Upper lobe of right lung (tissue), 1 donor: ENCODE measurements around the gene APP. TPM values are rescaled to one million over a fixed set of nuclear protein-coding genes. Genes with fewer than 3 reads are reported as not detected.

ENCODE experiments used
- ATAC-seq: fragments of 200-7000 bp; cut with Tn5 transposase; one replicate; pipeline ENCODE4 v1.9.1; 2020; ENCODE audit warnings: mild to moderate bottlenecking, moderate library complexity
- DNase-seq: peaks from one replicate; pipeline ENCODE4 v3.0.0-alpha.2; 2020
- H3K27ac ChIP-seq: fragments of 200-600 bp; one replicate; pipeline ENCODE4 v1.8.0; 2022
- H3K27me3 ChIP-seq: fragments of 200-600 bp; one replicate; pipeline ENCODE4 v1.8.0; 2022; ENCODE audit warnings: mild to moderate bottlenecking
- H3K36me3 ChIP-seq: fragments of 200-600 bp; one replicate; pipeline ENCODE4 v1.8.0; 2022
- H3K4me1 ChIP-seq: fragments of 200-600 bp; one replicate; pipeline ENCODE4 v1.8.0; 2022
- H3K4me3 ChIP-seq: fragments of 200-600 bp; one replicate; pipeline ENCODE4 v1.8.0; 2022; ENCODE audit warnings: mild to moderate bottlenecking
- H3K9me3 ChIP-seq: fragments of 200-600 bp; one replicate; pipeline ENCODE4 v1.8.0; 2022
- intact Hi-C: fragments of 100-400 bp; cut with DNase I; formaldehyde crosslinking; loops from one replicate; pipeline ENCODE4 v1.11.0; 2022
- total RNA-seq: library from RNA; stranded (reverse); fragmentation: NEBNext Ultra II Directional; extraction: Animal tissue kit (Norgen Biotek cat#: 25700); gene quantifications from one replicate; pipeline ENCODE4 v1.2.1, GENCODE V29; 2021
- TF ChIP-seq, protein P1 (sequence below): fragments of 200-600 bp; IDR thresholded peaks from one replicate; pipeline ENCODE4 v1.8.0; 2022; ENCODE audit warnings: antibody characterized with exemption
- donor health status: DM: no; HTN: yes; CAD: no; lungs with severe emphysema.

APP gene
- total RNA-seq, 1 donor from 2014 or later, result 480 TPM

DNA sequence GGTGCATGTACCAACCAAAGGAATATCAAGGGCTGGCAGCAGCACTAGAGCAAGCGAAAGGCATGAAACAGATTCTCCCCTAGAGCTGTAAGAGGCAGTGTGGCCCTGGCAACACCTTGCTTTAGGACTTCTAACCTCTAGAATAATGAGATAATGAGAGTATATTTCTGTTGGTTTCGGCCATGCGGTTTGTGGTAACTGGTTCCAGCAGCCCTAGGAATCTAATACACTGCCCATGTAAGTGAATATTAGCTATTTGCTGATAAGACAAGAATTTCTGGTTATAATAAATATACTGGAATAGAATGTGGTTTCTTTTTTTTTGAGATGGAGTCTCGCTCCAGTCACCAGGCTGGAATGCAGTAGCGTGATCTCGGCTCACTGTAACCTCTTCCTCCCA, 236.4 kb downstream of the APP start:
- Histone ChIP-seq H3K4me1 (peaks cover 6% of the 10 kb centered on the region), H3K27ac (no peak overlapping the region), H3K4me3 (no peak overlapping the region), H3K27me3 (no peaks in the 10 kb centered on the region), H3K9me3 (no peaks in the 10 kb centered on the region), H3K36me3 (no peaks in the 10 kb centered on the region)
- ATAC-seq (no peak), DNase-seq (no peak)
- TF ChIP-seq, protein P1, sequence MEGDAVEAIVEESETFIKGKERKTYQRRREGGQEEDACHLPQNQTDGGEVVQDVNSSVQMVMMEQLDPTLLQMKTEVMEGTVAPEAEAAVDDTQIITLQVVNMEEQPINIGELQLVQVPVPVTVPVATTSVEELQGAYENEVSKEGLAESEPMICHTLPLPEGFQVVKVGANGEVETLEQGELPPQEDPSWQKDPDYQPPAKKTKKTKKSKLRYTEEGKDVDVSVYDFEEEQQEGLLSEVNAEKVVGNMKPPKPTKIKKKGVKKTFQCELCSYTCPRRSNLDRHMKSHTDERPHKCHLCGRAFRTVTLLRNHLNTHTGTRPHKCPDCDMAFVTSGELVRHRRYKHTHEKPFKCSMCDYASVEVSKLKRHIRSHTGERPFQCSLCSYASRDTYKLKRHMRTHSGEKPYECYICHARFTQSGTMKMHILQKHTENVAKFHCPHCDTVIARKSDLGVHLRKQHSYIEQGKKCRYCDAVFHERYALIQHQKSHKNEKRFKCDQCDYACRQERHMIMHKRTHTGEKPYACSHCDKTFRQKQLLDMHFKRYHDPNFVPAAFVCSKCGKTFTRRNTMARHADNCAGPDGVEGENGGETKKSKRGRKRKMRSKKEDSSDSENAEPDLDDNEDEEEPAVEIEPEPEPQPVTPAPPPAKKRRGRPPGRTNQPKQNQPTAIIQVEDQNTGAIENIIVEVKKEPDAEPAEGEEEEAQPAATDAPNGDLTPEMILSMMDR, result no peak
- intact Hi-C loops, result no loop called here

DNA sequence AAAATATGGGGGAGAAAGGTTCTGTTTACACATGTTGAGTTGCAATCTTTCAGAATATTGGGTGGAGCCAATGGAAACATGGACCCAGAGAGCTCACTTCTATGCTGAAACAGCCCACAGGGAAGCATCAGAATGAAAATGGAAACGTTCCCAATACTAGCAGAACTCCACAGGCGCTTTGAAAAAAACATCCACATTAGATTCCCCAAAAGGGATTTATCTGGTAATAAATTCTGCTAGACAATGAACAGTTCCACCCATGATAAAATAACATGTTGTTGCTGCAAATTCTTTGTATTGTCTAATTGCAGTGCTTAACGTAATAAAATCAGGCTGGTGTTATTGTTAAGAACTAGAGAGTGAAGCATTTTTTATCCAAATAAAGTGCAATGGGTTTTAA, 238.8 kb downstream of the APP start:
- Histone ChIP-seq H3K4me1 (peaks cover 13% of the 10 kb centered on the region), H3K4me3 (no peak overlapping the region), H3K27me3 (no peaks in the 10 kb centered on the region), H3K36me3 (no peaks in the 10 kb centered on the region), H3K27ac (no peak overlapping the region), H3K9me3 (no peaks in the 10 kb centered on the region)
- ATAC-seq, result no peak
- TF ChIP-seq, protein P1, result no peak
- intact Hi-C loops, result no loop called here
- no peak for DNase-seq

DNA sequence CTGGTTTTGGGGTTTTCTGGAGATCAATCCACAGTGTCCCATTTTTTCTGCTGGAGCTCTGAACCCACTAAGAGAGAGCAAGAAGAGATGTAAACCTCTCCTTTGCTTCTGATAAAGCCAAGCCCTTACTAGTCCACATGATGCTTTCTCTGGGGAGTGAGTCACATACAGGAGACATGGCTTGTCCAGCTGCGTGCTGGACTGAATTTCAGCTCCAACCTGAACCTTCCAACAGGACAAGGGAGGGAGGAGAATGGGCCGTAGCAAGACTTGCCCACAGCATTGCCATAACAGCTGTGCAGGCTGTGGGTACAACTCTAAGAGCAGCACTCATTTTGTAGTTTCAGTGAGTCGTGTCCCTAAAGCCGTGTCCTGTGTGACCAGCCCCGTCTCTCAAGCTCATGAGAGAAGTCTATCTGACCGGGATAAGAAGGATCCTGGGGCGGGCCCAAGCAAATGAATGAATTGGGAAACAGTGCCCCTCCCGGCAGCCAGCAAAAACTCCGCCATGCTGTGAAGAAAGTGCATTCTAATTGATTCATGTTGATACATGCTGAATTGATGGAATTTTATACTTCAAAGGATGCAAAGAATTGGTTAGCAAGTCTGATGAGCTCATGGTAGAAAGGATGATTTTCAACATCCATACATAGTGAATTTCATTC, 240.6 kb downstream of the APP start:
- ATAC-seq (no peak), DNase-seq (no peak)
- Histone ChIP-seq H3K4me1 (peaks cover 14% of the 10 kb centered on the region), H3K4me3 (no peak overlapping the region), H3K27ac (no peak overlapping the region), H3K27me3 (no peaks in the 10 kb centered on the region), H3K9me3 (no peaks in the 10 kb centered on the region), H3K36me3 (no peaks in the 10 kb centered on the region)
- intact Hi-C loops, result no loop called here
- TF ChIP-seq, protein P1, result no peak

DNA sequence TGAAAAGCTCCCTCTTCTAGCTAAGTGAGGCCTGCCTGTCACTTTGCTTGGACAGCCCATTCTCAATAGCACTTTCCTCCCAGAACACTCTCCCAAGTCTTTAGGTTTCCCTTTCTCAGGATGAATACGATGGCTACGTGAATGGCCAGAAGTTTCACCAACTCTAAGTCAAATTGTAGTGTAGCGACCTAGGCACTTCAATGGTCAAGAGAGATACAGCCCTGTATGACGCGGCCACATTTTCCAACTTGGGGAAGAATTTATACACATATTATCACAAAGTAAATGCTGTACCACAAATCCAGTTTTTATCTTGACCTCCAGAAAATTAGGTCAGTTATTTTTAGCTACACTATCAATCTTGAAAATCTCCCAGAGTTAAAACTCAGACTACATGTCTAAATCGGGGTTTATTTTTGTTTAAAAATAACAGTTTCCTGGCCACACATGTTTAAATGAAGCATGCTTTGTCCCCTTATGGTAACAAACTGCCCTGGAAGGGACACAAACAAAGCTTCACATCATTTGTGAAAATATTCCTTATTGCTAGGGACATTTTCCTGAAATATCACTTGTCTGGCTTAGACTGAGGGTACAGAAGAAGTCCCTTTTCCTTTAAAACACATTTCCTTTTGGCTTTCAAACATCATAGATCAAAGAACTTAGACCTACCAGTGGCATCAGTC, 243.2 kb downstream of the APP start:
- no peaks in the 10 kb centered on the region for H3K27me3 ChIP-seq
- intact Hi-C loops, result no loop called here
- TF ChIP-seq, protein P1, result no peak

DNA sequence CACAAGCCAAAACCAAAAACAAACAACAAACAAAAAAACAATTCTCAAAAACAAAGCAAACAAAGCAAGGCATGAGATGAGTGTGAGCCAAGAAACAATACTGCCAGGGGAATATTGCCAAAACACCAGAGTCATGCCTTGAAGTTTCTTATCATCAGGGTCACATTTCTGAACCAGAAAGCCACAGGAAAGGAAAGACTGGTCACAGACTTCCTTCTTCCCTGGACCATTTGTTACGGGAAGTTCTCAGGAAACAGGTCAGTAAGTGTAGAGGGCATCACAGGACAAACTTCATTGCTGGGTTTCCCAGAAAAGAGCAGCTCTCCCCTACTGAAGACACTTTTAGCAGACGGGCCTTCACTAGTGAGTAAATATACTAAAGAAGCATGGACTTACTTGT, 244.6 kb downstream of the APP start:
- H3K27ac ChIP-seq, result peak overlapping the region; percentile 39
- DNase-seq (no peak), ATAC-seq (peak; percentile 70)
- no peaks in the 10 kb centered on the region for H3K36me3 ChIP-seq
- TF ChIP-seq, protein P1, result no peak
- no peak overlapping the region for H3K4me3 ChIP-seq
- H3K27me3 ChIP-seq, result no peaks in the 10 kb centered on the region
- intact Hi-C loops, result no loop called here
- H3K4me1 ChIP-seq, result peaks cover 13% of the 10 kb centered on the region
- no peaks in the 10 kb centered on the region for H3K9me3 ChIP-seq

More for the DNA sequence above, 243.2 kb downstream of the APP start:
- Histone ChIP-seq H3K27ac (peak overlapping the region; percentile 39), H3K4me1 (peaks cover 13% of the 10 kb centered on the region), H3K4me3 (no peak overlapping the region), H3K36me3 (no peaks in the 10 kb centered on the region), H3K9me3 (no peaks in the 10 kb centered on the region)
- no peak for ATAC-seq
- no peak for DNase-seq
